Panc1 (cell line): ENCODE measurements around the gene GTF2A1L.

Experiments used
- POLR2AphosphoS5 ChIP-seq: IDR thresholded peaks from 2 replicates; pipeline ENCODE4 v1.6.1; 2012; ENCODE audit warnings: mild to moderate bottlenecking, low read depth, low read length, moderate library complexity
- SIN3A ChIP-seq: IDR thresholded peaks from 2 replicates; pipeline ENCODE4 v1.6.1; 2012; ENCODE audit warnings: low read depth, mild to moderate bottlenecking, low read length, moderate library complexity, borderline replicate concordance; ENCODE audit not compliant: insufficient read depth
- TCF7L2 ChIP-seq: IDR thresholded peaks from 2 replicates; pipeline ENCODE4 v1.6.1; 2011; ENCODE audit warnings: mild to moderate bottlenecking, low read depth, low read length, inconsistent platforms
- TF ChIP-seq, protein P1 (sequence below): fragments of 450-650 bp; IDR thresholded peaks from 2 replicates; pipeline ENCODE4 v1.5.1; 2017; ENCODE audit warnings: mild to moderate bottlenecking
- TF ChIP-seq, protein P2 (sequence below), 2 experiments: IDR thresholded peaks; 2 replicates each; pipeline ENCODE4 v1.6.1; 2011 to 2012; ENCODE audit warnings: low read depth in 2 of 2, control low read depth in 1 of 2, low read length in 1 of 2, mild to moderate bottlenecking in 1 of 2, moderate library complexity in 1 of 2; ENCODE audit not compliant: insufficient read depth in 1 of 2

DNA sequence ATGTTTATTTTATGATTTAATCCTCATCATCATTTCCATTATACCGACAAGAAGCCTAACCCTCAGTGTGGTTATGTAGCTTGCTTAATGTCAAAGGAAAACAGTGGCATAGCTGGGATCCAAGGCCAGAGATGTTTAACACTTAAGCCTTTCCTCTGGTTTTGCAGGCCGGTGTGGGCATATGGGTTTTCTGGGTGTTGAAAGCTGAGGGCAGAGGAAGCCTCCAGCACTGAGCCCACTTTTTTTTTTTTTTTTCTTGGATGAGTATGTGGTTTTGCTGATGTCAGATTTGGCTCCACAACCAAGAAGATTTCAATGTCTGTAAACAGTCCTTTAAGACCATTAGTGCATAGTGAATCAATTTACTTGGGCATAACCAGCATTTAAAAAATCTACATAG lies 96.6 kb downstream of the GTF2A1L start:
- TF ChIP-seq, protein P1, sequence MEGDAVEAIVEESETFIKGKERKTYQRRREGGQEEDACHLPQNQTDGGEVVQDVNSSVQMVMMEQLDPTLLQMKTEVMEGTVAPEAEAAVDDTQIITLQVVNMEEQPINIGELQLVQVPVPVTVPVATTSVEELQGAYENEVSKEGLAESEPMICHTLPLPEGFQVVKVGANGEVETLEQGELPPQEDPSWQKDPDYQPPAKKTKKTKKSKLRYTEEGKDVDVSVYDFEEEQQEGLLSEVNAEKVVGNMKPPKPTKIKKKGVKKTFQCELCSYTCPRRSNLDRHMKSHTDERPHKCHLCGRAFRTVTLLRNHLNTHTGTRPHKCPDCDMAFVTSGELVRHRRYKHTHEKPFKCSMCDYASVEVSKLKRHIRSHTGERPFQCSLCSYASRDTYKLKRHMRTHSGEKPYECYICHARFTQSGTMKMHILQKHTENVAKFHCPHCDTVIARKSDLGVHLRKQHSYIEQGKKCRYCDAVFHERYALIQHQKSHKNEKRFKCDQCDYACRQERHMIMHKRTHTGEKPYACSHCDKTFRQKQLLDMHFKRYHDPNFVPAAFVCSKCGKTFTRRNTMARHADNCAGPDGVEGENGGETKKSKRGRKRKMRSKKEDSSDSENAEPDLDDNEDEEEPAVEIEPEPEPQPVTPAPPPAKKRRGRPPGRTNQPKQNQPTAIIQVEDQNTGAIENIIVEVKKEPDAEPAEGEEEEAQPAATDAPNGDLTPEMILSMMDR: no peak
- TF ChIP-seq SIN3A: no peak
- no peak for TF ChIP-seq TCF7L2
- TF ChIP-seq POLR2AphosphoS5: no peak
- TF ChIP-seq, protein P2, sequence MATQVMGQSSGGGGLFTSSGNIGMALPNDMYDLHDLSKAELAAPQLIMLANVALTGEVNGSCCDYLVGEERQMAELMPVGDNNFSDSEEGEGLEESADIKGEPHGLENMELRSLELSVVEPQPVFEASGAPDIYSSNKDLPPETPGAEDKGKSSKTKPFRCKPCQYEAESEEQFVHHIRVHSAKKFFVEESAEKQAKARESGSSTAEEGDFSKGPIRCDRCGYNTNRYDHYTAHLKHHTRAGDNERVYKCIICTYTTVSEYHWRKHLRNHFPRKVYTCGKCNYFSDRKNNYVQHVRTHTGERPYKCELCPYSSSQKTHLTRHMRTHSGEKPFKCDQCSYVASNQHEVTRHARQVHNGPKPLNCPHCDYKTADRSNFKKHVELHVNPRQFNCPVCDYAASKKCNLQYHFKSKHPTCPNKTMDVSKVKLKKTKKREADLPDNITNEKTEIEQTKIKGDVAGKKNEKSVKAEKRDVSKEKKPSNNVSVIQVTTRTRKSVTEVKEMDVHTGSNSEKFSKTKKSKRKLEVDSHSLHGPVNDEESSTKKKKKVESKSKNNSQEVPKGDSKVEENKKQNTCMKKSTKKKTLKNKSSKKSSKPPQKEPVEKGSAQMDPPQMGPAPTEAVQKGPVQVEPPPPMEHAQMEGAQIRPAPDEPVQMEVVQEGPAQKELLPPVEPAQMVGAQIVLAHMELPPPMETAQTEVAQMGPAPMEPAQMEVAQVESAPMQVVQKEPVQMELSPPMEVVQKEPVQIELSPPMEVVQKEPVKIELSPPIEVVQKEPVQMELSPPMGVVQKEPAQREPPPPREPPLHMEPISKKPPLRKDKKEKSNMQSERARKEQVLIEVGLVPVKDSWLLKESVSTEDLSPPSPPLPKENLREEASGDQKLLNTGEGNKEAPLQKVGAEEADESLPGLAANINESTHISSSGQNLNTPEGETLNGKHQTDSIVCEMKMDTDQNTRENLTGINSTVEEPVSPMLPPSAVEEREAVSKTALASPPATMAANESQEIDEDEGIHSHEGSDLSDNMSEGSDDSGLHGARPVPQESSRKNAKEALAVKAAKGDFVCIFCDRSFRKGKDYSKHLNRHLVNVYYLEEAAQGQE (IDR thresholded peaks at IDR 0.05; ENCODE audit: insufficient read depth in 1 of 2, low read depth in 2 of 2, low read length in 1 of 2): no peak
